ENCODE data around the gene SRMS.

The SRMS gene

DNA sequence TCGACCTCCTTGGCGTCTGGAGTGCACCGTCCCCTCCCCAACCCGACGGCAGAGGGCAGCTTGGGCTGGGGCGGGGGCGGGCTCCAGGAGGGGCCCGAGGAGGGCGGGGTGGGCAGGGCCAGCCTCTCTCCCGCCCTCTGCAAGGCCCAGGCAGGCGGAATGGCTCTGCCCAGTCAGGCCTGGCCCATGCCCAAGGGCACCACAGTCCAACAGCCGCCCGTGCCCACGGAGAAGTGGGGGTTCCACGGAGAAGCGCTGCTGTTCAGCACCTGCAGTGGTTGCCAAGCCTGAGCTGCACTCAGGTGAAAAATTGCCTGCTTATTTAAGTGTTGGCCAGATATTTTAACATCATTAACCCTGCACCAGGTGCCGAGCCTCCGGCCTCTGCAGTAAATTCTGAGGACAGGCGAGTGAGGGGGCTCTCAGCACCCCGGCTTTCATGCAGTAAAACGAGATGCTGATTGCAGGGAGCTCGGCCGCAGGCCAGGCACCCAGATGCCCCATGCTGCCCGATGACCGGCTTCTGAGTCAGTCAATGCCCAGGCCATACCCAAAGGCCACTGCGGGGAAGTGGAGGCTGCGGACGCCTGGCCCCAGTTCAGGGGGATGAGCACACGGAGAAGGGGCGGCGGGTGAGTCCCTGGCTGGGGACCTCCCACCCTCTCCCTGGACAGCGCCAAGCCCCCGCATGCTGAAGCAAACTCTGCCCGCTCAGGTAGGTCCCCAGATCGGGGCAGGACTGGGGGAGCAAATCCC is at the start of gene SRMS:
TSS of gene SRMS (minus strand) at position 25 of the 756 bp plus-strand sequence. CDS start 286 bp downstream, outside the sequence.
- no peaks in the 10 kb centered on the region for H3K9me3 ChIP-seq
- no peak for TF ChIP-seq CTCF (IDR thresholded peaks at IDR 0.05)
- no peak within 1 kb of the TSS for H3K4me3 ChIP-seq (ENCODE audit: low read depth in 1 of 2, low read length in 1 of 2)
- no peaks in the 10 kb centered on the region for H3K36me3 ChIP-seq
- H3K27me3 ChIP-seq, result peaks cover 96% of the 10 kb centered on the region
- no peak within 1 kb of the TSS for H3K27ac ChIP-seq
- peaks cover 1% of the 10 kb centered on the region in 2 experiments for H3K4me1 ChIP-seq (ENCODE audit: control insufficient read depth in 1 of 2, insufficient read depth in 1 of 2, low read depth in 1 of 2, low read length in 1 of 2)

- Histone ChIP-seq H3K9me3 (no peaks in the 10 kb centered on the region), H3K27me3 (no peaks in the 10 kb centered on the region), H3K36me3 (peaks cover 93% of the 10 kb centered on the region), H3K27ac (no peak overlapping the region), H3K4me1 (ENCODE audit: control insufficient read depth in 1 of 2, insufficient read depth in 1 of 2, low read depth in 1 of 2, low read length in 1 of 2) (no peaks in the 10 kb centered on the region), H3K4me3 (ENCODE audit: low read depth in 1 of 2, low read length in 1 of 2) (no peak overlapping the region)
- no peak for TF ChIP-seq CTCF (IDR thresholded peaks at IDR 0.05)
Measured at GRCh38 chr20:63596423-63596822, 48.9 kb upstream of the SRMS start.

GRCh38 chr20:63595416-63596127 is 48.0 kb upstream of the SRMS start:
- Histone ChIP-seq H3K4me3 (ENCODE audit: low read depth in 1 of 2, low read length in 1 of 2) (no peak overlapping the region), H3K4me1 (ENCODE audit: control insufficient read depth in 1 of 2, insufficient read depth in 1 of 2, low read depth in 1 of 2, low read length in 1 of 2) (no peaks in the 10 kb centered on the region), H3K36me3 (peaks cover 96% of the 10 kb centered on the region), H3K27ac (no peak overlapping the region), H3K27me3 (no peaks in the 10 kb centered on the region), H3K9me3 (no peaks in the 10 kb centered on the region)
- no peak for TF ChIP-seq CTCF (IDR thresholded peaks at IDR 0.05)

GRCh38 chr20:63594043-63594561 is 46.6 kb upstream of the SRMS start:
- Histone ChIP-seq H3K27me3 (no peaks in the 10 kb centered on the region), H3K4me1 (ENCODE audit: control insufficient read depth in 1 of 2, insufficient read depth in 1 of 2, low read depth in 1 of 2, low read length in 1 of 2) (no peaks in the 10 kb centered on the region), H3K27ac (no peak overlapping the region), H3K9me3 (no peaks in the 10 kb centered on the region), H3K4me3 (ENCODE audit: low read depth in 1 of 2, low read length in 1 of 2) (no peak overlapping the region), H3K36me3 (peaks cover 97% of the 10 kb centered on the region)
- no peak for TF ChIP-seq CTCF (IDR thresholded peaks at IDR 0.05)

- Histone ChIP-seq H3K36me3 (peaks cover 97% of the 10 kb centered on the region), H3K9me3 (no peaks in the 10 kb centered on the region), H3K27ac (no peak overlapping the region), H3K4me3 (ENCODE audit: low read depth in 1 of 2, low read length in 1 of 2) (no peak overlapping the region), H3K27me3 (no peaks in the 10 kb centered on the region), H3K4me1 (ENCODE audit: control insufficient read depth in 1 of 2, insufficient read depth in 1 of 2, low read depth in 1 of 2, low read length in 1 of 2) (peaks cover under 1 to 3% of the 10 kb centered on the region in 2 experiments)
- TF ChIP-seq CTCF (IDR thresholded peaks at IDR 0.05), result no peak
Measured at GRCh38 chr20:63592661-63593060, 45.1 kb upstream of the SRMS start.
